Activated naive CD8-positive, alpha-beta T cell treated with anti-CD3 and anti-CD28 coated beads, Interleukin-2, amount 10 ng/mL, durations not matched to agents 7 days and 5 days (primary cell): ENCODE results near the gene ACP7. TPM values are rescaled to one million over a fixed set of nuclear protein-coding genes. Genes with fewer than 3 reads are reported as not detected.
"Not testable (repeated sequence)": the region's sequence is repeated elsewhere in the genome, so short reads cannot be mapped to it uniquely, and the experiment has no call there.

ENCODE experiments used
- ATAC-seq: fragments of 150-1000 bp; cut with Tn5 transposase; one replicate; pipeline ENCODE4 v1.10.0; 2021; ENCODE audit warnings: low read depth, moderate library complexity
- POLR2A ChIA-PET: fragments of 350-600 bp; sonication (Branson Sonifier 250); formaldehyde crosslinking; loops from one replicate; lab custom pipeline; 2021; ENCODE audit warnings: antibody characterized with exemption; lab: Charles Lee
- DNase-seq: peaks from one replicate; pipeline ENCODE4 v3.0.0; 2021
- H3K27ac Mint-ChIP-seq: one replicate; pipeline ENCODE4 v1.8.0; 2022; ENCODE audit warnings: mild to moderate bottlenecking, mixed read lengths
- H3K27me3 Mint-ChIP-seq: one replicate; pipeline ENCODE4 v1.8.0; 2022; ENCODE audit warnings: mild to moderate bottlenecking, moderate library complexity, mixed read lengths
- H3K36me3 Mint-ChIP-seq: one replicate; pipeline ENCODE4 v1.8.0; 2021; ENCODE audit warnings: mild to moderate bottlenecking, mixed read lengths
- H3K4me1 Mint-ChIP-seq: one replicate; pipeline ENCODE4 v1.8.0; 2021; ENCODE audit warnings: mixed read lengths
- H3K4me3 Mint-ChIP-seq: one replicate; pipeline ENCODE4 v1.8.0; 2022; ENCODE audit warnings: mild to moderate bottlenecking, moderate library complexity, mixed read lengths
- H3K9me3 Mint-ChIP-seq: one replicate; pipeline ENCODE4 v1.8.0; 2021; ENCODE audit warnings: mixed read lengths
- total RNA-seq, 2 experiments: library from RNA; stranded (reverse); gene quantifications; one replicate each; pipeline ENCODE4 v1.2.3, GENCODE V29; 2021

Gene ACP7
- total RNA-seq, 2 experiments from 2014 or later, result not detected

DNA sequence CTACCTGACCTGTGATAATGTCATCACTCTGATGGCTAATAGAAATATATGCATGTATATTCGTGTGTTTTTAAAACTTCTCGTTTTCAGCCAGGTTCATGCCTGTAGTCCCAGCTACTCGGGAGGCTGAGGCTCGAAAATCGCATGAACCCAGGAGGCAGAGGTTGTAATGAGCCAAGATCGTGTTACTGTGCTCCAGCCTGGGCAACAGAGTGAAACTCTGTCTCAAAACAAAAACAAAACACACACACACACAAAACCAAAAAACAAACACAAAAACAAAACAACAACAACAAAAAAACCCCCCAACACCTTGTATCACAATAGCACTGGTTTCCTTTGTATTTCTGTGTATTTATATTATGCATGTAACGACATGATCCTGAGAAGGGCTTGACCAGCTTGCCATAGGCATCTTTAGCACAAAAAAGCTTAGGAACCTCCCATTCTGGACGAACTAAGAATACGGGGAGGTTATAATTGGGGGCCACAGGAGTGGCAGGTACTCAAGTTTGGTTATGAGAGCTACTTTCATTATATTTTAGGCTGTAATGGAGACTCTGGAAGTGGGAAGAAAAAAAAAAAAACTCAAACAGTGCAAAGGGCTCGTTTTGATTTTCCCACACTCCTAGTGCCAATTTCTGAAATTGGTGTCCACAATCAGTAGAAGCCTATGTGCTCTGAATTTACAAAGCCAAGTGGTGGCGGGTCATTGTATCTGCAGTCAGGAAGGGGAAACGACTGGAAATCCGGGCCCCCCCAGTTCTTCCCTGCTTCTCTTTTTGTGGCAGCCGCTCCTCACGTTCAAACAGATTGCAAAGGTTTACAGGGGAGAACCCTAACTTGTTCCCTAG, 1.2 kb upstream of the ACP7 start:
- DNase-seq (no peak), ATAC-seq (no peak)
- Mint-ChIP-seq H3K36me3 (no peaks in the 10 kb centered on the region), H3K4me3 (peak overlapping the region; percentile 6), H3K27ac (no peak overlapping the region), H3K27me3 (peaks cover 61% of the 10 kb centered on the region), H3K9me3 (no peaks in the 10 kb centered on the region), H3K4me1 (peaks cover 8% of the 10 kb centered on the region)
- POLR2A ChIA-PET, result no interaction called here

DNA sequence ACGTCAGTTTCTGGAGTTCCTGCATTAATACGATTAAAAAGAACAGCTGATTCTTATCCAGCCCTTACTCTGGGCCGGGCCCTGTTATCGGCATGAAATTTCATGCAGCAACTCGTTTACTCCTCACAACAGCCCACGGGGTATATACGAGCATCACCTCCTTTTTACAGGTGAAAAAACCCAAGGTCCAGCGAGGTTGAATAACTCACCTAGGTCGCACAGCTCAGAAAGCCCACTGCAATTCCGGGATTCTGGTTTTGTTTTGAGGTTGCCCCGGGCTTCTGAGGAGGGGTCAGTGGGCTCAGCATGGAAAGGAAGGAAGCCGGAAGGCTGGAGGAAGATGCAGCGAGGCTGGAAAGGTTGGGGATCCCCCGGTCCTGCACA, 577 bp upstream of the ACP7 start:
- DNase-seq, result no peak
- POLR2A ChIA-PET, result no interaction called here
- ATAC-seq, result no peak
- peak overlapping the region; percentile 59 for H3K4me3 Mint-ChIP-seq
- H3K4me1 Mint-ChIP-seq, result peaks cover 8% of the 10 kb centered on the region
- H3K27me3 Mint-ChIP-seq, result peaks cover 62% of the 10 kb centered on the region
- H3K27ac Mint-ChIP-seq, result no peak overlapping the region
- no peaks in the 10 kb centered on the region for H3K9me3 Mint-ChIP-seq
- H3K36me3 Mint-ChIP-seq, result no peaks in the 10 kb centered on the region

DNA sequence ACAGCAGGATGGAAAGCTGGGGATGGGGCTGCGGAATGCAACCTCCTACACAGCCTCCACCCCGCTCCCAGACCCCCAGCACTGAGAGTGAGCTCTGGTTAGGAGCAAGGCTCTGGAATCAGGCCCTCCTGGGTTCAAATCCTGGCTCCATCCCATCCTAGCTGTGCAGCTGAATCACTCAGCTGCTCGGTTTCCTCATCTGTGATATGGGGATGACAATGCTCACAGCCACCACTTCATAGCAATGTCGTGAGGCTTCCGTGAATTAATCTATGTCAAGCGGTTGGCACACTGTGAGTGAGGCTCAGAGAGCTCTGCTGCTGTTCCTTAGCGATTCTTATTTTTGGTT, 538 bp downstream of the ACP7 start:
- H3K36me3 Mint-ChIP-seq, result no peaks in the 10 kb centered on the region
- H3K9me3 Mint-ChIP-seq, result no peaks in the 10 kb centered on the region
- no peak overlapping the region for H3K4me3 Mint-ChIP-seq
- ATAC-seq (no peak), DNase-seq (no peak)
- H3K4me1 Mint-ChIP-seq, result peaks cover 8% of the 10 kb centered on the region
- peaks cover 60% of the 10 kb centered on the region for H3K27me3 Mint-ChIP-seq
- H3K27ac Mint-ChIP-seq, result no peak overlapping the region
- POLR2A ChIA-PET, result no interaction called here

DNA sequence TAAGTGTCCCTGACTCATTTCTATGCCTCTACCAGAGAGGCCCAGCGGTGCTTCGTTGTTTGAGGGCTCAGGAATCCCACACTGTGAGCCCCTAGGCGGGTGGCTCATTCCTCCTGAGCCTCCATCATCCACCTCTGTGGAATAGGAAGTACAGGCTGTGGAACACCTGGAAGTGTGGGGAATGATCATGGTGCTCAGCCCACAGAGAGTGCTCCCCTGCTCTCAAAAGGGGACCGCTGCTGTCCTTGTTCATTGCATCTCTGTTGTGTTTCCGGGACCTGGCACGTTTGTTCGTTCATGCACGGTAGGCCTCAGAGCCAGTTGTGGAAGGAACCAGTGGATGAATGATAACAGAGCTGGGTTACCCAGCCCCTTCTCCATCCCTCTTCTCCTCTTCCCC, 1.2 kb downstream of the ACP7 start:
- no peaks in the 10 kb centered on the region for H3K36me3 Mint-ChIP-seq
- H3K4me1 Mint-ChIP-seq, result peaks cover 8% of the 10 kb centered on the region
- H3K27ac Mint-ChIP-seq, result no peak overlapping the region
- H3K4me3 Mint-ChIP-seq, result peak overlapping the region; percentile 25
- H3K9me3 Mint-ChIP-seq, result no peaks in the 10 kb centered on the region
- peaks cover 59% of the 10 kb centered on the region for H3K27me3 Mint-ChIP-seq
- ATAC-seq (no peak), DNase-seq (no peak)
- POLR2A ChIA-PET, result no interaction called here

DNA sequence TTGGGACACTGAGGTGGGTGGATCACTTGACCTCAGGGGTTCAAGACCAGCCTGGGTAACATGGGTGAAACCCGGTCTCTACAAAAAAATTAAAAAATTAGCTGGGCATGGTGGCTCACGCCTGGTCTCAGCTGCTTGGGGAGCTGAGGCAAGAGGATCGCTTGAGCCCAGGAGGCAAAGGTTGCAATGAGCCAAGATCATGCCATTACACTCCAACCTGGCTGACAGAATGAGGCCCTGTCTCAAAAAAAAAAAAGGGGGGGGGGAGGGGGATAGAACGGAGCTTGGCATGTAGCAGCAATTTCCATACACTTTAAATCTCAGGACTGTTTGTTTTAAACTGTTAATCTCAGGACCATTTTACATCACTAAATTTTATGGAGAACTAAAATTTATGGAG, 2.2 kb downstream of the ACP7 start:
- POLR2A ChIA-PET, result interaction anchor here (0.5 kb wide), 1 partner anchor 132 kb away, joined by 4 read pairs; no protein-coding TSS in a partner anchor
- Mint-ChIP-seq H3K27me3 (peaks cover 52% of the 10 kb centered on the region), H3K4me1 (peaks cover 5% of the 10 kb centered on the region)

DNA sequence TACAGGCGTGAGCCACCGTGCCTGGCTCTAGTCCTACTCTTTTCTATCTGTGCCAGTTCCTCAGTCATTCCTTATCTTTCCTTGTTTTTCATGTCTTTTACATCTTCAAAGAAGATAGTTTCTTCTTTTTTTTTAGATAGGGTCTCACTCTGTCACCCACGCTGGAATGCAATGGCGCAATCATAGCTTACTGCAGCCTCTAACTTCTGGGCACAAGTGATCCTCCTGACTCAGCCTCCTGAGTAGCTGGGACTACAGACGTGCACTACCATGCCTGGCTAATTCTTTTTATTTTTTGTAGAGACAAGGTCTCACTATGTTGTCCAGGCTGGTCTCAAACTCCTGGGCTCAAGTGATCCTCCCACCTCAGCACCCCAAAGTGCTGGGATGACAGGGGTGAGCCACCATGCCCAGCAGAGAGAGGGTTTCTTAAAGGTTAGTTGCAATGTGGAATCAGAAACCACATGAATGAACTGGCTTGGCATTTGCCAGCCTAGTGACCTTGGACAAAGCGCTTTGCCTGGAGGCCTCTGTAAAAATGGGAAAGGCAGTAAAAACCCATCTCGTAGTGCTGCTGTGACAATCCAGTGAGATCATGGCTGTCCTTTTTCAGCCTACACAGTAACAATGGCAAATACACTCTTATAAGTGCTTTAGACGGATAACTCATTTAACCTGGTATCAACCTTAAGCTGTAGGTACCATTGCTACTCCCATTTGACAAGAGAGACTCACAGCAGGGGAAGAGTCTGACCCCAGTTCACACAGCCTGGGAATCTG, 3.9 kb downstream of the ACP7 start:
- H3K36me3 Mint-ChIP-seq, result no peaks in the 10 kb centered on the region
- POLR2A ChIA-PET, result no interaction called here
- ATAC-seq (no peak), DNase-seq (no peak)
- H3K27me3 Mint-ChIP-seq, result peaks cover 40% of the 10 kb centered on the region
- H3K27ac Mint-ChIP-seq, result no peak overlapping the region
- peaks cover 1% of the 10 kb centered on the region for H3K4me1 Mint-ChIP-seq
- no peaks in the 10 kb centered on the region for H3K9me3 Mint-ChIP-seq
- no peak overlapping the region for H3K4me3 Mint-ChIP-seq

More for the DNA sequence above, 2.2 kb downstream of the ACP7 start:
- no peak for DNase-seq
- ATAC-seq, result no peak
- Mint-ChIP-seq H3K9me3 (no peaks in the 10 kb centered on the region), H3K36me3 (no peaks in the 10 kb centered on the region), H3K27ac (no peak overlapping the region), H3K4me3 (no peak overlapping the region)

DNA sequence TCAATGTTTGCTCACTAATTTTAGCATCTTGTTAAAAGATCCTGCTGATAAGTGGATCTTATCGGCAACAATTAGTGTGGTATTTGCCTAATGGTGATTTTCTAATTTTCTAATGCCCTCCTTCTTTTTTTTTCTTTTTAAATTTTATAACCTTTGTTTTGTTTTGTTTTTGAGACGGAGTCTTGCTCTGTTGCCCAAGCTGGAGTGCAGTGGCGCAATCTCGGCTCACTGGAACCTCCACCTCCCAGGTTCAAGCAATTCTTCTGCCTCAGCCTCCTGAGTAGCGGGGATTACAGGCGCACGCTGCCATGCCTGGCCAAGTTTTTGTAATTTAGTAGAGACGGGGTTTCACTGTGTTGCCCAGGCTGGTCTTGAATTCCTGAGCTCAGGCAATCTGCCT, 5.8 kb downstream of the ACP7 start:
- DNase-seq, H3K4me3 Mint-ChIP-seq, H3K4me1 Mint-ChIP-seq, H3K9me3 Mint-ChIP-seq, ATAC-seq, H3K36me3 Mint-ChIP-seq, H3K27ac Mint-ChIP-seq, POLR2A ChIA-PET: not testable (repeated sequence)
- H3K27me3 Mint-ChIP-seq, result peaks cover 31% of the 10 kb centered on the region

DNA sequence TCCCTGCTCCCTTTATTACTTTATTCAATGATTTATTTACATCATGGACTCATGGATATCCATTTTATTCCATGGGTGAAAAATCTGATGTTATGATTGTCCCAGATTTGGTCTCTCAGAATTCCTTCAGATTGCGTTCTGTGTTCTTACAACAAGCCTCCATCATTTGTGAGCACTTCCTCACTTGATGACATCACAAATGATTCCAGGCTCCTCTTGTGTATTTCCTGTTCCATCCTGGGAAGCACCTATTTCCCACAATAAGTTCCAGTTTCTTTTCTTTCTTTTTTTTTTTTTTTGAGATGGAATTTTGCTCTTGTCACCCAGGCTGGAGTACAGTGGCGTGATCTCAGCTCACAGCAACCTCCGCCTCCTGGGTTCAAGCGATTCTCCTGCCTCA, 6.7 kb downstream of the ACP7 start:
- DNase-seq, result no peak
- no peak for ATAC-seq
- POLR2A ChIA-PET, result no interaction called here
- H3K4me3 Mint-ChIP-seq, result no peak overlapping the region
- H3K36me3 Mint-ChIP-seq, result no peaks in the 10 kb centered on the region
- H3K27me3 Mint-ChIP-seq, result peaks cover 27% of the 10 kb centered on the region
- no peaks in the 10 kb centered on the region for H3K4me1 Mint-ChIP-seq
- H3K27ac Mint-ChIP-seq, result no peak overlapping the region
- no peaks in the 10 kb centered on the region for H3K9me3 Mint-ChIP-seq

DNA sequence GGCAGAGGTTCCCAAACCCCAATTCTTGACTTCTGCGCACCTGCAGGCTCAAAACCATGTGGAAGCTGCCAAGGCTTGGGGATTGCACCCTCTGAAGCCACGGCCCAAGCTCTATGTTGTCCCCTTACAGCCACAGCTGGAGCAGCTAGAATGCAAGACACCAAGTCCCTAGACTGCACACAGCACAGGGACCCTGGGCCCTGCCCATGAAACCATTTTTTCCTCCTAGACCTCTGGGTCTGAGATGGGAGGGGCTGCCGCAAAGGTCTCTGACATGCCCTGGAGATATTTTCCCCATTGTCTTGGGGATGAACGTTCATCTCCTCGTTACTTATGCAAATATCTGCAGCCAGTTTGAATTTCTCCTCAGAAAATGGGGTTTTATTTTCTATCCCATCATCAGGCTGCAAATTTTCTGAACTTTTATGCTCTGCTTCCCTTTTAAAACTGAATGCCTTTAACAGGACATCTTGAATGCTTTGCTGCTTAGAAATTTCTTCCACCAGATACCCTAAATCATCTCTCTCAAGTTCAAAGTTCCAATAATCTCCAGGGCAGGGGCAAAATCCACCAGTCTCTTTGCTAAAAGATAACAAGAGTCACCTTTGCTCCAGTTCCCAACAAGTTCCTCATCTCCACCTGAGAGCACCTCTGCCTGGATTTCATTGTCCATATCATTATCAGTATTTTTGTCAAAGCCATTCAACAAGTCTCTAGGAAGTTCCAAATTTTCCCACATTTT, 11.8 kb downstream of the ACP7 start:
- H3K9me3 Mint-ChIP-seq, H3K4me3 Mint-ChIP-seq, ATAC-seq, POLR2A ChIA-PET, H3K4me1 Mint-ChIP-seq, DNase-seq, H3K27ac Mint-ChIP-seq, H3K36me3 Mint-ChIP-seq: not testable (repeated sequence)
- H3K27me3 Mint-ChIP-seq, result peaks cover 44% of the 10 kb centered on the region

DNA sequence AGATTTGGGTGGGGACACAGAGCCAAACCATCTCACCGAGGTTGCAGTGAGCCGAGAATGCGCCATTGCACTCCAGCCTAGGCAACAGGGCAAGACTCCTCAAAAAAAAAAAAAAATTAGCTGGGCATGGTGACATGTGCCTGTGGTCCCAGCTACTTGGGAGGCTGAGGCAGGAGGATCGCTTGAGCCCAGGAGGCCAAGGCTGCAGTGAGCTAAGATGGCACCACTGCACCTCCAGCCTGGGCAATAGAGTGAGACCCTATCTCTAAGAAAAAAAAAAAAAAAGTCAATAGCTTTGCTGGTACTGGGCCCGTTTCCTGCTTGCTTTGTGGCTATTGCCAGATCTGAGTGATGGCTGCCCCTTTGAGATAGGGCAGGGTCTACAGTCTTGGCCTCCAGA, 13.1 kb downstream of the ACP7 start:
- no peak for ATAC-seq
- H3K9me3 Mint-ChIP-seq, result no peaks in the 10 kb centered on the region
- no peaks in the 10 kb centered on the region for H3K4me1 Mint-ChIP-seq
- DNase-seq, result no peak
- POLR2A ChIA-PET, result no interaction called here
- no peak overlapping the region for H3K4me3 Mint-ChIP-seq
- no peak overlapping the region for H3K27ac Mint-ChIP-seq
- no peaks in the 10 kb centered on the region for H3K36me3 Mint-ChIP-seq
- H3K27me3 Mint-ChIP-seq, result peaks cover 44% of the 10 kb centered on the region

DNA sequence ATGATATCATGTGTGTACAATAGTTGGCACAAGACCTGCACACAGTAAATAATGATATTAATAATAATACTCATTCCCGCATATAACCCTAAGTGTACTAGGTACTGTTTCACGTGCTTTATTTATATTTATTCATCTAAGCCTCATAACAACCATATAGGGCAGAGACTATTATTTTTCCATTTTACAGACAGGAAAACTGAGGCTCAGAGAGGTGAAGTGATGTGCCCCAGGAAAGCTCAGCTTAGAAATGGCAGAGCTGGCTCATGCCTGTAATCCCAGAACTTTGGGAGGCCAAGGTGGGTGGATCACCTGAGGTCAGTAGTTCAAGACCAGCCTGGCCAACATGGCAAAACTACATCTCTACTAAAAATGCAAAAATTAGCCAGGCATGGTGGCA, 13.6 kb downstream of the ACP7 start:
- POLR2A ChIA-PET, result no interaction called here
- H3K36me3 Mint-ChIP-seq, result no peaks in the 10 kb centered on the region
- no peak overlapping the region for H3K27ac Mint-ChIP-seq
- DNase-seq (no peak), ATAC-seq (no peak)
- H3K9me3 Mint-ChIP-seq, result no peaks in the 10 kb centered on the region
- H3K27me3 Mint-ChIP-seq, result peaks cover 43% of the 10 kb centered on the region
- H3K4me1 Mint-ChIP-seq, result no peaks in the 10 kb centered on the region
- no peak overlapping the region for H3K4me3 Mint-ChIP-seq

DNA sequence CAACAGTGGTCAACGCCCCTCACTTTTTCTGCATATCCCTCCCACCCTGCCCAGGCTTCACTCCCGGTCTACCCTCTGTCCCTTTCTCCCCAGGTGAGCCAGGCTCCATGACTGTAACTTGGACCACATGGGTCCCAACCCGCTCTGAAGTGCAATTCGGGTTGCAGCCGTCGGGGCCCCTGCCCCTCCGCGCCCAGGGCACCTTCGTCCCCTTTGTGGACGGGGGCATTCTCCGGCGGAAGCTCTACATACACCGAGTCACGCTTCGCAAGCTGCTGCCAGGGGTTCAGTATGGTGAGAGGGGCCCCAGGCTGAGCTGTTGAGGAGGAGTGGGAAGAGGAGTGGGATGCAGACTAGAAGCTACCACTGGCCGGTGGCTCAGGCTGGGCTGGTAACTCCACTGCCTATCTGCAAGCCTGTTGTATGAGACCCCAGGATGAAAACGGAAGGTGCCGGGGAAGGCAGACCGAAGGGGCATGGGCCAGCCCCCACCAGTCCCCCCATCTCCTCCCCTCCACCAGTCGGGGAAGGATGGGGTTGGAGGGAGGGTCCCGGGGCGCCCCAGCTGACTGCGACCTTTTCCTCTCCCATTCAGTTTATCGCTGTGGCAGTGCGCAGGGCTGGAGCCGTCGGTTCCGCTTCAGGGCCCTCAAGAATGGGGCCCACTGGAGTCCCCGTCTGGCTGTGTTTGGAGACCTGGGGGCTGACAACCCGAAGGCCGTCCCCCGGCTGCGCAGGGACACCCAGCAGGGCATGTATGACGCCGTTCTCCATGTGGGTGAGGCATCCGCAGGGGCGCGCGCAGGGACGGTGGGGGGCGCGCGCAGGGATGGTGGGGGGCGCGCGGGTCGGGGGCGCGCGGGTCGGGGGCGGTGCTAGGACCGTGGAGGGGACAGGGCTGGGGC, 14.4 kb downstream of the ACP7 start:
- no peaks in the 10 kb centered on the region for H3K4me1 Mint-ChIP-seq
- H3K27me3 Mint-ChIP-seq, result peaks cover 43% of the 10 kb centered on the region
- no peak overlapping the region for H3K4me3 Mint-ChIP-seq
- H3K27ac Mint-ChIP-seq, result no peak overlapping the region
- ATAC-seq (no peak), DNase-seq (no peak)
- no peaks in the 10 kb centered on the region for H3K36me3 Mint-ChIP-seq
- POLR2A ChIA-PET, result no interaction called here
- no peaks in the 10 kb centered on the region for H3K9me3 Mint-ChIP-seq

DNA sequence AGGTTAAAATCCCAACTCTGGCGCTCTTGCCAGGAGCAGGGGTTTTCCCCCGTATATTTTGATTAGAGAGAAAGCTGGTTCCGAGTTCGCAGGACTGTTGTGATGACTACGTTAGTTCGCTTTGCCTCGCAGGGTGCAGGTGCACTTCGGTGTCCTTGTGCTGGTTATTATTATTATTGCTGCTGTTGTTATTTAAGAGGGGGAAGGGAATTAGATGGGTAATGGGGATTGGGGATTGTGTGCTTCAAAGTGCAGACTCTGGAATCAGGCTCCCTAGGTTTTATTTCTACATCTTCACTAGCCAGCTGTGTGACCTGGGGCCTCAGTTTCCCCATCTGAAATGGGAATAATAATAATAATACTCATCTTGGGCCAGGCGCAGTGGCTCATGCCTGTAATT, 15.2 kb downstream of the ACP7 start:
- H3K27me3 Mint-ChIP-seq, result peaks cover 38% of the 10 kb centered on the region
- H3K9me3 Mint-ChIP-seq, result no peaks in the 10 kb centered on the region
- H3K4me3 Mint-ChIP-seq, result no peak overlapping the region
- ATAC-seq (no peak), DNase-seq (no peak)
- H3K4me1 Mint-ChIP-seq, result no peaks in the 10 kb centered on the region
- no peaks in the 10 kb centered on the region for H3K36me3 Mint-ChIP-seq
- POLR2A ChIA-PET, result interaction anchor here (0.7 kb wide), 1 partner anchor 45 kb away, joined by 4 read pairs; no protein-coding TSS in a partner anchor
- no peak overlapping the region for H3K27ac Mint-ChIP-seq
